SU-DHL-6 (cell line): Measurements from ENCODE around the gene ROBO2.

Experiments used
- H2AFZ ChIP-seq: fragments of 200-600 bp; sonication (generic); 2 replicates; pipeline ENCODE4 v1.6.1; 2014; ENCODE audit warnings: low read depth, mild to moderate bottlenecking, moderate library complexity, mixed read lengths, antibody characterized with exemption, low read length; ENCODE audit not compliant: severe bottlenecking
- H3F3A ChIP-seq: fragments of 200-600 bp; shearing (Covaris generic); 2 replicates; pipeline ENCODE4 v1.6.0; 2016; ENCODE audit warnings: antibody characterized with exemption, mild to moderate bottlenecking; ENCODE audit not compliant: insufficient read depth
- H3K27ac ChIP-seq: fragments of 200-600 bp; sonication (generic); 2 replicates; pipeline ENCODE4 v1.5.1; 2016; ENCODE audit warnings: low read depth, mild to moderate bottlenecking, low read length, moderate library complexity, mixed read lengths
- H3K27me3 ChIP-seq: fragments of 200-600 bp; sonication (generic), shearing (Covaris generic); 2 replicates; pipeline ENCODE4 v1.6.0; 2014; ENCODE audit warnings: mild to moderate bottlenecking, low read length
- H3K36me3 ChIP-seq: fragments of 200-600 bp; sonication (generic); 2 replicates; pipeline ENCODE4 v1.6.1; 2014; ENCODE audit warnings: mild to moderate bottlenecking, low read length, mixed read lengths
- H3K4me2 ChIP-seq: fragments of 300-600, 200-600 bp; shearing (Covaris generic), sonication (generic); 2 replicates; pipeline ENCODE4 v1.6.0; 2014; ENCODE audit warnings: low read length, low read depth, mild to moderate bottlenecking; ENCODE audit not compliant: poor library complexity, severe bottlenecking
- H3K4me3 ChIP-seq: fragments of 200-600 bp; sonication (generic); 2 replicates; pipeline ENCODE4 v1.5.1; 2014; ENCODE audit warnings: antibody characterized with exemption, low read length, mild to moderate bottlenecking, mixed read lengths; ENCODE audit not compliant: insufficient read depth, poor library complexity, severe bottlenecking
- H3K79me2 ChIP-seq: fragments of 200-600 bp; sonication (generic); 2 replicates; pipeline ENCODE4 v1.6.1; 2014; ENCODE audit warnings: mild to moderate bottlenecking, low read length, moderate library complexity; ENCODE audit not compliant: insufficient read depth
- H3K9ac ChIP-seq: fragments of 200-600 bp; sonication (generic); 2 replicates; pipeline ENCODE4 v1.7.0; 2014; ENCODE audit warnings: mild to moderate bottlenecking, low read length
- H3K9me2 ChIP-seq: fragments of 200-600 bp; sonication (generic); replicated peaks from 2 replicates; pipeline ENCODE4 v1.6.1; 2014; ENCODE audit warnings: low read length; ENCODE audit not compliant: insufficient read depth
- H3K9me3 ChIP-seq: fragments of 200-600 bp; sonication (generic); 2 replicates; pipeline ENCODE4 v1.6.1; 2014; ENCODE audit warnings: low read length, mixed read lengths; ENCODE audit not compliant: insufficient read depth
- H4K20me1 ChIP-seq: fragments of 200-600 bp; sonication (generic); 2 replicates; pipeline ENCODE4 v1.6.1; 2014; ENCODE audit warnings: low read depth, mild to moderate bottlenecking, antibody characterized with exemption, low read length, moderate library complexity, mixed read lengths
- CTCF ChIP-seq: fragments of 200-600 bp; sonication (generic); IDR thresholded peaks from one replicate; pipeline ENCODE4 v1.5.1; 2017; ENCODE audit warnings: antibody characterized with exemption, mild to moderate bottlenecking, low read length, moderate library complexity; ENCODE audit not compliant: insufficient read depth, poor library complexity, severe bottlenecking
- EZH2phosphoT487 ChIP-seq: fragments of 200-600 bp; sonication (generic), shearing (Covaris generic); conservative IDR thresholded peaks from 2 replicates; pipeline ENCODE4 v1.6.1; 2018; ENCODE audit warnings: mild to moderate bottlenecking, antibody characterized with exemption, low read length, moderate library complexity, mixed read lengths

The ROBO2 gene

GRCh38 chr3:77283108-77283507 is 243.2 kb downstream of the ROBO2 start:
- Histone ChIP-seq H2AFZ (no peak overlapping the region), H3K79me2 (no peaks in the 10 kb centered on the region), H3K27me3 (no peaks in the 10 kb centered on the region), H3K9ac (no peak overlapping the region), H3K4me3 (no peak overlapping the region), H3F3A (no peaks in the 10 kb centered on the region), H4K20me1 (no peaks in the 10 kb centered on the region), H3K36me3 (no peaks in the 10 kb centered on the region), H3K27ac (no peak overlapping the region), H3K4me2 (no peak overlapping the region), H3K9me3 (no peaks in the 10 kb centered on the region), H3K9me2 (no peaks in the 10 kb centered on the region)
- TF ChIP-seq CTCF: no peak

GRCh38 chr3:77288348-77288747 is 248.4 kb downstream of the ROBO2 start:
- no peaks in the 10 kb centered on the region for H4K20me1 ChIP-seq
- no peaks in the 10 kb centered on the region for H3K36me3 ChIP-seq
- H3K27ac ChIP-seq: no peak overlapping the region
- H2AFZ ChIP-seq: no peak overlapping the region
- H3K9me2 ChIP-seq: no peaks in the 10 kb centered on the region
- no peaks in the 10 kb centered on the region for H3K9me3 ChIP-seq
- no peak overlapping the region for H3K9ac ChIP-seq
- TF ChIP-seq EZH2phosphoT487 (no peak), CTCF (no peak)
- H3K79me2 ChIP-seq: no peaks in the 10 kb centered on the region
- no peak overlapping the region for H3K4me3 ChIP-seq
- no peaks in the 10 kb centered on the region for H3K27me3 ChIP-seq
- no peaks in the 10 kb centered on the region for H3F3A ChIP-seq
- H3K4me2 ChIP-seq: no peak overlapping the region

- Histone ChIP-seq H2AFZ (no peak overlapping the region), H3K36me3 (no peaks in the 10 kb centered on the region), H3K79me2 (no peaks in the 10 kb centered on the region), H3K9ac (no peak overlapping the region), H3F3A (no peaks in the 10 kb centered on the region), H3K4me2 (no peak overlapping the region), H3K27ac (no peak overlapping the region), H3K4me3 (no peak overlapping the region), H3K9me3 (no peaks in the 10 kb centered on the region), H4K20me1 (no peaks in the 10 kb centered on the region), H3K9me2 (no peaks in the 10 kb centered on the region), H3K27me3 (no peaks in the 10 kb centered on the region)
- no peak for TF ChIP-seq EZH2phosphoT487
- no peak for TF ChIP-seq CTCF
Measured at GRCh38 chr3:77296527-77296926, 256.6 kb downstream of the ROBO2 start.

- TF ChIP-seq EZH2phosphoT487 (no peak), CTCF (no peak)
- Histone ChIP-seq H3K9me2 (no peaks in the 10 kb centered on the region), H3K79me2 (no peaks in the 10 kb centered on the region), H3K4me3 (no peak overlapping the region), H3K9me3 (no peaks in the 10 kb centered on the region), H3K4me2 (no peak overlapping the region), H3K9ac (no peak overlapping the region), H3F3A (no peaks in the 10 kb centered on the region), H2AFZ (no peak overlapping the region), H3K36me3 (no peaks in the 10 kb centered on the region), H3K27me3 (no peaks in the 10 kb centered on the region), H3K27ac (no peak overlapping the region), H4K20me1 (no peaks in the 10 kb centered on the region)
Measured at GRCh38 chr3:77298417-77298816, 258.5 kb downstream of the ROBO2 start.
